ENCODE data around the gene ATP5F1E.
"Not testable (repeated sequence)": the region's sequence is repeated elsewhere in the genome, so short reads cannot be mapped to it uniquely, and the experiment has no call there.

The ATP5F1E gene

GRCh38 chr20:58990651-58991445 lies 41.3 kb downstream of the ATP5F1E start:
- no peak for DNase-seq (ENCODE audit: low read depth, low spot score)

GRCh38 chr20:58989196-58989595 lies 42.9 kb downstream of the ATP5F1E start:
- DNase-seq (ENCODE audit: low read depth, low spot score) = no peak

GRCh38 chr20:58988565-58988882 lies 43.6 kb downstream of the ATP5F1E start:
- DNase-seq (ENCODE audit: low read depth, low spot score) = no peak

GRCh38 chr20:58987790-58988564 lies 44.2 kb downstream of the ATP5F1E start:
- no peak for DNase-seq (ENCODE audit: low read depth, low spot score)

- no peak for DNase-seq (ENCODE audit: low read depth, low spot score)
Observed at GRCh38 chr20:58986968-58987517, 45.1 kb downstream of the ATP5F1E start.

GRCh38 chr20:58986286-58986967 lies 45.7 kb downstream of the ATP5F1E start:
- DNase-seq (ENCODE audit: low read depth, low spot score) = no peak

- no peak for DNase-seq (ENCODE audit: low read depth, low spot score)
Observed at GRCh38 chr20:58985656-58986055, 46.5 kb downstream of the ATP5F1E start.

- no peak for DNase-seq (ENCODE audit: low read depth, low spot score)
Observed at GRCh38 chr20:58984691-58985090, 47.4 kb downstream of the ATP5F1E start.

- DNase-seq (ENCODE audit: low read depth, low spot score) = not testable (repeated sequence)
Observed at GRCh38 chr20:58983115-58983468, 49.0 kb downstream of the ATP5F1E start.

GRCh38 chr20:58982406-58983114 lies 49.6 kb downstream of the ATP5F1E start:
- no peak for DNase-seq (ENCODE audit: low read depth, low spot score)

- DNase-seq (ENCODE audit: low read depth, low spot score) = no peak
Observed at GRCh38 chr20:58981628-58982364, 50.3 kb downstream of the ATP5F1E start.

- peak; percentile 74 for DNase-seq (ENCODE audit: low read depth, low spot score)
Observed at GRCh38 chr20:58980711-58981627, 51.2 kb downstream of the ATP5F1E start, which contains the start of gene NELFCD. Gene NELFCD (plus strand): TSS chr20:58981256. CDS start chr20:58981310, 54 bp downstream.

- DNase-seq (ENCODE audit: low read depth, low spot score) = no peak
Observed at GRCh38 chr20:58978351-58979190, 53.6 kb downstream of the ATP5F1E start.

- DNase-seq (ENCODE audit: low read depth, low spot score) = no peak
Observed at GRCh38 chr20:58976061-58976730, 55.9 kb downstream of the ATP5F1E start.
